HEK293T (cell line): Measurements from ENCODE around the gene MAGI3.

Source experiments
- CTCF ChIA-PET: fragments of 350-600 bp; formaldehyde crosslinking; extraction: SDS; loops from one replicate; lab custom pipeline; 2021; ENCODE audit warnings: antibody characterized with exemption, inconsistent platforms; lab: Yijun Ruan, JAX
- POLR2A ChIA-PET: fragments of 350-600 bp; formaldehyde crosslinking; extraction: SDS; loops from one replicate; lab custom pipeline; 2020; ENCODE audit warnings: antibody characterized with exemption, inconsistent platforms; lab: Yijun Ruan, JAX
- DNase-seq: peaks from one replicate; pipeline ENCODE4 v3.0.0; 2012; ENCODE audit warnings: mixed read lengths; ENCODE audit errors: extremely low spot score
- ARNT ChIP-seq: fragments of 450-650 bp; IDR thresholded peaks from 2 replicates; pipeline ENCODE4 v1.6.1; 2017; ENCODE audit warnings: mild to moderate bottlenecking
- BHLHE40 ChIP-seq: fragments of 450-650 bp; IDR thresholded peaks from 2 replicates; pipeline ENCODE4 v1.6.1; 2016; ENCODE audit warnings: mild to moderate bottlenecking, moderate library complexity, borderline replicate concordance
- CTBP1 ChIP-seq: fragments of 450-650 bp; IDR thresholded peaks from 2 replicates; pipeline ENCODE4 v1.6.1; 2016; ENCODE audit warnings: borderline replicate concordance
- ELF4 ChIP-seq: fragments of 450-650 bp; IDR thresholded peaks from 2 replicates; pipeline ENCODE4 v1.6.1; 2017; ENCODE audit warnings: antibody characterized with exemption
- FOXA1 ChIP-seq: fragments of 450-650 bp; IDR thresholded peaks from 2 replicates; pipeline ENCODE4 v1.6.1; 2016; ENCODE audit warnings: mild to moderate bottlenecking
- FOXK2 ChIP-seq: fragments of 450-650 bp; IDR thresholded peaks from 2 replicates; pipeline ENCODE4 v1.6.1; 2016; ENCODE audit warnings: mild to moderate bottlenecking
- FOXM1 ChIP-seq: fragments of 450-650 bp; IDR thresholded peaks from 2 replicates; pipeline ENCODE4 v1.6.1; 2017; ENCODE audit warnings: mild to moderate bottlenecking, borderline replicate concordance
- HDGF ChIP-seq: fragments of 450-650 bp; IDR thresholded peaks from 2 replicates; pipeline ENCODE4 v1.6.1; 2017; ENCODE audit warnings: antibody characterized with exemption, borderline replicate concordance
- L3MBTL2 ChIP-seq: fragments of 450-650 bp; conservative IDR thresholded peaks from 2 replicates; pipeline ENCODE4 v1.6.1; 2016; ENCODE audit warnings: mild to moderate bottlenecking
- LEF1 ChIP-seq: fragments of 450-650 bp; IDR thresholded peaks from 2 replicates; pipeline ENCODE4 v1.6.1; 2017; ENCODE audit warnings: mild to moderate bottlenecking, borderline replicate concordance
- NFRKB ChIP-seq: fragments of 450-650 bp; IDR thresholded peaks from 2 replicates; pipeline ENCODE4 v1.6.1; 2016; ENCODE audit warnings: mild to moderate bottlenecking, moderate library complexity
- PKNOX1 ChIP-seq: fragments of 450-650 bp; IDR thresholded peaks from 2 replicates; pipeline ENCODE4 v1.6.1; 2016
- SP1 ChIP-seq: fragments of 450-650 bp; IDR thresholded peaks from 2 replicates; pipeline ENCODE4 v1.6.1; 2017
- SUZ12 ChIP-seq: fragments of 450-650 bp; IDR thresholded peaks from 2 replicates; pipeline ENCODE4 v1.6.1; 2016; ENCODE audit warnings: mild to moderate bottlenecking
- TARDBP ChIP-seq: fragments of 450-650 bp; IDR thresholded peaks from 2 replicates; pipeline ENCODE4 v1.6.1; 2016
- ZNF384 ChIP-seq: fragments of 450-650 bp; IDR thresholded peaks from 2 replicates; pipeline ENCODE4 v1.6.1; 2016

Gene MAGI3

DNA sequence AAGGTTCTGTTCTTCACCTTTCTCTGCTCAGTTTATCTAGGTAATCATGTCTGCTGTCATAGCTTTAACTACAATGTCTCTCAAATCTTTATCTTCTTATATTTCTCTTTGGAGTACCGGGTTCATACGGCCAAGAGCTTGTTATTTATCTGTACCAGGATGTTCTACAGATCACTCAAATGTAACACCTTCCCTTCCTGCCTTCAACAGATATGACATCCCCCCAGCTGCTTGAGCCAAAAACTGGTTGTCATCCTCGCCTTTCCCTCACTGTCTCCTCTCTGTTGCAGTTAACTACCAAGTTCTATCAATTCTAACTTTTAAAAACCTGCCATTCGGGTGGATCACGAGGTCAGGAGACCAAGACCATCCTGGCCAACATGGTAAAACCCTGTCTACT lies 220.1 kb downstream of the MAGI3 start:
- ChIA-PET CTCF (no interaction called here), POLR2A (no interaction called here)
- TF ChIP-seq FOXK2 (no peak), SP1 (no peak), HDGF (no peak), FOXA1 (no peak), BHLHE40 (no peak), FOXM1 (no peak), LEF1 (no peak), NFRKB (no peak)
- no peak for DNase-seq

GRCh38 chr1:113615425-113615824 lies 225.1 kb downstream of the MAGI3 start:
- DNase-seq: no peak
- POLR2A ChIA-PET: no interaction called here
- TF ChIP-seq NFRKB: no peak
- no peak for TF ChIP-seq FOXK2
- TF ChIP-seq FOXA1: no peak
- no peak for TF ChIP-seq HDGF
- TF ChIP-seq CTBP1: no peak
- TF ChIP-seq BHLHE40: no peak
- no peak for TF ChIP-seq ARNT
- TF ChIP-seq TARDBP: no peak
- no peak for TF ChIP-seq ZNF384
- CTCF ChIA-PET: no interaction called here

- TF ChIP-seq CTBP1 (no peak), SP1 (no peak), ELF4 (no peak), ZNF384 (no peak), TARDBP (no peak), FOXM1 (no peak), FOXA1 (no peak), PKNOX1 (no peak)
- ChIA-PET CTCF (no interaction called here), POLR2A (no interaction called here)
- DNase-seq: no peak
Measured at GRCh38 chr1:113616156-113616555, 225.8 kb downstream of the MAGI3 start.

DNA sequence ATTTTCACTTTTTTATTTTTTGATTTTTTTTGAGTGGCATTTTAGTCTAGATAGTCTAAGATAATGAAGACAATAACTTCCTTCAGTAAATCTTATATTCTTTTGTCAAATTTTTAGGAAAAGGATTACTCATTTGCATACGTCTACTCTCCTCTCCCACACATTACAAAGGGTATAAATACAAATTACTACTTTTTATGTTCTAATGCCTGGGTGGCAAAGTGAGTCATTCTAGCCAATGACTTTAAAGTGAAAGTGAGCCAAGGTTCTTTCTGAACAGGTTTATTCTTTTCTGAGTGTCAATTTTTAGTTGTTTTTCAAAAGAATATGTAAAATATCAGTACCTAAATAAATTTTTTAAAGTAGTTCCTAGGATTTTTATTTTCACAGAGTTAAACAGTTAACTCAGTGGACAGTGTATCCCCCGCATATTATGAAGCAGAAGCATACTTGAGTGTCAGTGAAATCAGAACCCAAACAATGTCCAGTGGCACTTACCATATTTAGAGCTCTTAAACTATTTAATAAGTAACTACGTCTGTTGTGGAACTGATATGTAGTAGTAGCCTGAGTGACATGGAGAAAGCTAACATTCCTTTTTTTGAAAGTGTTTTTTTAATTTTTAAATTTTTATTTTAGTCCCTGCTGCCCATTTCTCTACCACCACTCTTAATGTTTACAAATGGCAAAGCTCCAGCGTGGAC lies 227.3 kb downstream of the MAGI3 start:
- ChIA-PET CTCF (no interaction called here), POLR2A (no interaction called here)
- DNase-seq: no peak
- no peak for TF ChIP-seq ZNF384
- no peak for TF ChIP-seq FOXA1

GRCh38 chr1:113628997-113629396 lies 238.7 kb downstream of the MAGI3 start:
- no peak for DNase-seq
- TF ChIP-seq ZNF384 (no peak), LEF1 (no peak), FOXM1 (no peak), FOXA1 (no peak), NFRKB (no peak), HDGF (no peak), CTBP1 (no peak)
- ChIA-PET CTCF (no interaction called here), POLR2A (no interaction called here)

- no peak for DNase-seq
- ChIA-PET CTCF (no interaction called here), POLR2A (no interaction called here)
- TF ChIP-seq HDGF: no peak
- no peak for TF ChIP-seq TARDBP
- TF ChIP-seq ELF4: no peak
- TF ChIP-seq FOXM1: no peak
- TF ChIP-seq NFRKB: no peak
- no peak for TF ChIP-seq BHLHE40
- TF ChIP-seq FOXA1: no peak
- TF ChIP-seq FOXK2: no peak
Measured at GRCh38 chr1:113630340-113631327, 240.3 kb downstream of the MAGI3 start.

DNA sequence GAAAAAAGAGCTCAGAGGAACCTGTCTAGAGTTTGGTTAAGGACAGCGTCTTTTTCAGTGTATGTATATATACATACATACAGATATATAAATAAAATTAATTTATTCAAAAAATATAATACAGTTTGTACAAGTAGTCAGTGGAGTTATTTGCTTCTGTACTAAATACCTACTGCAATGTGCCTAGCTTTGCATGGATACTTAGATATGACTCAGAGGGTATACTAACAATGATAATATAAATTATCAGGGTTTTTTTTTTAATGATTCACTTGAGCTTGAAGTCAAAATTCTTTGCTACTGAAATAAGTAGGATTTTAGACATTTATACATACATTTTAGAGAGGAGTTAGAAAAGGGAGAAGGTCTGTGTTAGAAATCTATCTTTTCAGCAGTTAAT lies 251.1 kb downstream of the MAGI3 start:
- POLR2A ChIA-PET: no interaction called here
- TF ChIP-seq L3MBTL2: no peak
- no peak for TF ChIP-seq ELF4
- TF ChIP-seq LEF1: no peak
- TF ChIP-seq FOXA1: no peak
- no peak for TF ChIP-seq NFRKB
- no peak for TF ChIP-seq TARDBP
- TF ChIP-seq BHLHE40: no peak
- no peak for TF ChIP-seq FOXK2
- no peak for TF ChIP-seq SUZ12
- TF ChIP-seq SP1: no peak
- CTCF ChIA-PET: no interaction called here
- no peak for DNase-seq

GRCh38 chr1:113647164-113647563 lies 256.8 kb downstream of the MAGI3 start:
- POLR2A ChIA-PET: no interaction called here
- no peak for TF ChIP-seq FOXM1
- no peak for TF ChIP-seq TARDBP
- no peak for TF ChIP-seq SUZ12
- TF ChIP-seq ELF4: no peak
- TF ChIP-seq BHLHE40: no peak
- TF ChIP-seq NFRKB: no peak
- TF ChIP-seq SP1: no peak
- CTCF ChIA-PET: no interaction called here
- DNase-seq: no peak
